Right renal pelvis (tissue), 4 donors: ENCODE measurements around the gene COIL. TPM values are rescaled to one million over a fixed set of nuclear protein-coding genes. Genes with fewer than 3 reads are reported as not detected.
A peak's percentile ranks its signal among the peaks of the same experiment; 100 is the strongest.

Experiments used
- DNase-seq, 4 donors: peaks; one replicate each; pipeline ENCODE4 v3.0.0-alpha.2; 2013; ENCODE audit warnings: low read depth in 4 of 4, low spot score in 3 of 4, missing footprints in 1 of 4
- polyA plus RNA-seq, 4 donors: library from polyadenylated mRNA; unstranded; fragments of 120-200 nt; gene quantifications; one replicate each; pipeline ENCODE4 v1.2.1, GENCODE V29; 2013; ENCODE audit not compliant: insufficient read length in 4 of 4

Gene COIL
- polyA plus RNA-seq, 4 donors: 27.8 to 35.9 (median 33.9) TPM

DNA sequence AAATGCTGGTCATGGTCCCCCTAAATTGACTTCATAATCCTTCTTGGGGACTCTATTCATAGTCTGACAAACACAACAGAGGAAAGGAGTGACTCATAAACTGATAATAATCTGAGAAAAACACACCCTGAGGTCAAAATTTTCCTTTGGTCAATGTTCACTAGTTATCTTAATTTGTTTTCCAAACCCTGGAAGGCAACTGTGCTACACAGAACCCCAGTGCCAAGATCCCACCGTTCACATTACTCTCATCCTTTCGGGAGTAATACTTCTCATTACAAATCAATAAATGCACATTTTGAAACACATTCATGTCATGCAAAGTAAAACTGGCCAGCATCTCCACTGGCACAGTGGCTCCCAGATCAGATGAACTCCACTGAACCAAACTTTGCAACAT lies 23.2 kb downstream of the COIL start:
- DNase-seq: no peak

- no peak for DNase-seq
Measured at GRCh38 chr17:56936697-56937322, 24.0 kb downstream of the COIL start.

GRCh38 chr17:56935461-56935860 lies 25.4 kb downstream of the COIL start:
- DNase-seq: no peak

DNA sequence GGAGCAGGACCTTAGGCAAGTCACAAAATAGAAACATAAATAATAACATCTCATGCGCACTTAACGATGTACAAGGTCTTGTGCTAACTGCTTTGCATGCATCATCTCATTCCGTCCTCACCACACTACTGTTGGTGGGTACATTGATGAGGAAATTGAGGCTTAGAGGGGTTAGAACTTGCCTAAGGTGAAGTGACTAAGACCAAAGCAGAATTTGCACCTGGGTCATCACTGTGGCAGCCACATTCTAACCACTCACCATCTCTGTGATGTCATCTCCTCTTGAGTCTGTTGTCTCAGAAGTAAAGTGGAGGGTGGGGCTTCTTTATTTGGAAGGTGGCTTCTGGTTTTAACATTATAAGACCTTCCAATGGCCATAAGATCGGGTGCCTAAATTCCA lies 26.6 kb downstream of the COIL start:
- DNase-seq: no peak

- DNase-seq: no peak
Measured at GRCh38 chr17:56933868-56934267, 27.0 kb downstream of the COIL start.

DNA sequence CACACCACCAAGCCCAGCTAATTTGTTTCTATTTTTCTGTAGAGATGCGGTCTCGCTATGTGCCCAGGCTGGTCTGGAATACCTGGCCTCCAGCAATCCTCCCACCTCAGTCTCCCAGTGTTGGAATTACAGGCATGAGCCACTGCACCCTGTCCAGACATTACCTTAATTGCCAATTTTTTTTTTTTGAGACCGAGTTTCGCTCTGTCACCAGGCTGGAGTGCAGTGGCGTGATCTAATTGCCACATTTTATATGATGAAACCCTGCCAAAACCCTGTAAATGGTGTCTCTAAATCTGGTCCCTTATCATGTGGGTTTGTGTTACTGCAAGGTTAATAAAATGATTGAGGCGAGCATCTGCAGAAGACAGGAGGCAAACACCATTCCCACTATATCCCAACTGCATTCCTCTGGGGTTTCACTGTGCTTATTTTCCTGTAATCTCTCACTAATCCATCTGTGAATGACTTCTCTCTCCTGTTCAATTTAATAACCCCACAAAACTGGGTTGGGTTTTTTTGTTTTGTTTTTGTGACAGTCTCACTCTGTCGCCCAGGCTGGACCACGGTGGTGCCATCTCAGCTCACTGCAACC lies 27.6 kb downstream of the COIL start:
- no peak for DNase-seq

DNA sequence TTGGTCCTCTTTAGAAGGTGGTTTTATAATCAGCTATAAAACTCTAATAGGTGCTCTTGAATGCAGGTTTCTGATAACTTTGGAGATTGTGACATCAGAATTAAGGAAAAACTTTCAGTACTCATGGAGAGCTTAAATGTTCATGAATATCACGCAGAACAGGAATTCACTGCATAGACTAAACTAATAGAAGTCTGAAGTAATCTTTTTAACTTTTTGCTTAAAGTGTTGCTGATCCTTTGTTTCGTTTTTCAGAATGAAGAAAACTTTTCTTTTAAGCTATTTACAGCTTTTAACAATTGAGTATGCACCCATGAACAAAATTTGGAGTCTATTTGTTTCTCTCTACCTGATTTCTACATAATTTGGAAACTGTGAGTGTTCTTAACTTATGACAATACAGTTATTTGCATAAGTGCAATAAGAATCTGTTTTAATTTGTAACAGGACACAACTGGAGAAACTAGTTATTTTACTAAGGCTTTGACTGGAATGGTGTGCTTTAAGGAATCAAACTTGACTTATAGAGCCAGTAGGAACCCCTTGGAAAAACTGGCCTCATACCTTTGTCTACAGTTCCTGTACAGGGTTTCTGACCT lies 30.0 kb downstream of the COIL start:
- DNase-seq: no peak

DNA sequence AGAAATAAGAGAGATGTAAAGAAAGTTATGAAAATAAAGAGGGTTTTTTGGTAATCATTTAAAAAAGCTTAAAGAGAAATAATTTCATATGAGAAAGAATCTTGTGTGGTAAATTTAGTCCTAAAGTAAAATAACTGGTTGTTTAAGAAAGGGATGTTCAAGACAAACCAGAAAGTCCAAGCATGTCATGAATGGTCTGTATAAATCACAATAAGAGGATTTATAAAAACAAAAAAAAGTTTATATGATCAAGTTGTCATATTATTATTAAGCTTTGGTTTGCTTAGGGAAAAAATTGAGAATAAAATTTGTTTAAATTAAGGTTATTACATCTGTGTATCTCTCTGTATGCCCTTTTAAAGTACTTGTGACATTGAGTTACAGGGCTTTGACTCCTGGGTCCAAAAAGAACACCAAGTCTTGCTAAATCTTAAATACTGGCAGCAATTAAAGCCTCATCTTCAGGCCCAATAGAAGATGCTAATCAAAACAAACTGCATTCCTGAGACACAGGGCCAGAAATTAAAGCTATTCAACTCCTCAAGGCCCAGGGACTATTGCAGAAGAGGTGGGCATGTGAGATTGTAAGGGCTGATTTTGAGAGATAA lies 31.4 kb downstream of the COIL start:
- DNase-seq: no peak

GRCh38 chr17:56928586-56928985 lies 32.3 kb downstream of the COIL start:
- no peak for DNase-seq

DNA sequence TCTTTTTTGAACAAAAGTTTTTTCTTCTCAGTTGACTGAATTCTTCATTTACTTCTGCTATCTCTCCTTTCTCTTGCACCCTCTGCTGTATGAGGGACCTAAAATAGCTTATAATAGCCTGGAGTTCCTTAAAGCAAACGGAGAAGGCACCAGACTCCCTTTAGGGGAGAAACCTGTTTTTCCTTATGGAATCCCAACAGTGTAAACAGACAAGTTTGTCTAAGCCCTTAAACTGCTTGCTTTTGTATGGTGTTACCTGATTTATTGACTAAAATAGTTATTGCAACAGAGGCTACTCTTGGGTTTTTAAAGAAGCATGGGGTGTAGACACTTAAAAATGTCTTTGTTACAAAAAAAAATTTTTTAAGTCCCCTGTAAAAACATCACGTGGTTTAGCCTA lies 34.1 kb downstream of the COIL start:
- no peak for DNase-seq

DNA sequence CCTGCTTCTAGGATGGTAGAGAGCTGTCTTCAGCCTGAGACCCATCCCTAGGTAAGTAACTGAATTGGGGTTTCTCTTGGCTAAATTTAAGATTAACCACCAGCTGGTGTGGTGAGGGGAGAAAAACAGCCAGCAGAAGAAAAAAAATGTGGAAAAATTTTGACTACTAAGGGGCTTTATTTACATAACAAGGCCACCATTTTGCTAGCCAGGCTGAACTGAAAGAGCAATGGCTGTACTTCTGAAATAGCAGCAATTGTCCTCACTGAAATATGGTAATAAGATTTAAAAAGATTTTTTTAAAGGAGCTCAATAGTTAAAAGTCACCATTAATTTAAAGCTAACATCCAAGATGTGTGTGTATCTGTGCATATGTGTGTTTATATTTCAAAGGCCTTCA lies 34.6 kb downstream of the COIL start:
- DNase-seq: no peak

DNA sequence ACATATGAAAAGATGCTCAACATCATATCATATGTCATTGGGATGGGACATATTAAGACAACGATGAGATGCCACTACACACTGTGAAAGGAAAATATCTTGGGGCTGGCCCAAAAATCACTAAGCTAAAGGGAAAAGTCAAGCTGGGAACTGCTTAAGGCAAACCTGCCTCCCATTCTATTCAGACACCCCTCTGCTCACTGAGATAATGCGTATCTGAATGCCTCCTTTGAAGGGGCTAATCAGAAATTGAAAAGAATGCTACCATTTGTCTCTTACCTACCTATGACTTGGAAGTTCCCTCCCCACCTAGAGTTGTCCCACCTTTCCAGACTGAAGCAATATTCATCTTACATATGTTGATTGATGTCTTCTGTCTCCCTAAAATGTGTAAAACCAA lies 35.8 kb downstream of the COIL start:
- no peak for DNase-seq

DNA sequence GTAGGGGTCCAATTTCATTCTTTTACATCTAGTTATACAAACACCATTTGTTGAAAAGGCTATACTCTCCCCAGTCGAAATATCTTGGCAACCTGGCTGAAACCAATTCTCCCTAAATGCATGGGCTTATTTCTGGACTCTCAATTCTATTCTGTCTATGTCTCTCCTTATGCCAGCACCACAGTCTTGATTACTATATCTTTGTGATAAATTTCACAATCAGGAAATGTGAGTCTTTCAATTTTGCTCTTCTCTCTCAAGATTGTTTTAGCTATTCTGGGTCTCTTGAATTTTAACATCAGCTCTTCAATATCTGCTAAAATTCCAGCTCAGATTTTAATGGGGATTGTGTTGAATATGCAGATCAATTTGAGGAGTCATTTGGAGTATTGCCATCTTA lies 41.1 kb downstream of the COIL start:
- DNase-seq: no peak

DNA sequence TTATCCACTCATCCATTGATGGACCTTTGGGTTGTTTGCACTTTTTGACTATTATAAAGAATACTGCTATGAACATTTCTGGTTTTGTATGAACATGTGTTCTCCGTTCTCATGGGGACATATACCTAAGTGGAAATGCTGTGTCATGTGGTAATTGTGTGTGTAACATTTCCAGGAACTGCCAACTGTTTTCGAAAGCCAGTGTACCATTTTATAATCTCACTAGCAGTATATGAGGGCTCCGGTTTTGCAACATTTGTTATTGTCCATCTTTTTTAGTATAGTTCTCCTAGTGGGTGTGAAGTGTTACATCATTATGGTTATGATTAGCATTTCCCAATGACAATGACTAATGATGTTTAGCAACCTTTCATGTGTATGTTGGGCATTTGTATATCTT lies 41.9 kb downstream of the COIL start:
- DNase-seq: no peak

- no peak for DNase-seq
Measured at GRCh38 chr17:56917559-56918296, 43.1 kb downstream of the COIL start.

- peak in 1 of 4 donors; percentile 10 for DNase-seq
Measured at GRCh38 chr17:56914581-56915273, 46.1 kb downstream of the COIL start.

DNA sequence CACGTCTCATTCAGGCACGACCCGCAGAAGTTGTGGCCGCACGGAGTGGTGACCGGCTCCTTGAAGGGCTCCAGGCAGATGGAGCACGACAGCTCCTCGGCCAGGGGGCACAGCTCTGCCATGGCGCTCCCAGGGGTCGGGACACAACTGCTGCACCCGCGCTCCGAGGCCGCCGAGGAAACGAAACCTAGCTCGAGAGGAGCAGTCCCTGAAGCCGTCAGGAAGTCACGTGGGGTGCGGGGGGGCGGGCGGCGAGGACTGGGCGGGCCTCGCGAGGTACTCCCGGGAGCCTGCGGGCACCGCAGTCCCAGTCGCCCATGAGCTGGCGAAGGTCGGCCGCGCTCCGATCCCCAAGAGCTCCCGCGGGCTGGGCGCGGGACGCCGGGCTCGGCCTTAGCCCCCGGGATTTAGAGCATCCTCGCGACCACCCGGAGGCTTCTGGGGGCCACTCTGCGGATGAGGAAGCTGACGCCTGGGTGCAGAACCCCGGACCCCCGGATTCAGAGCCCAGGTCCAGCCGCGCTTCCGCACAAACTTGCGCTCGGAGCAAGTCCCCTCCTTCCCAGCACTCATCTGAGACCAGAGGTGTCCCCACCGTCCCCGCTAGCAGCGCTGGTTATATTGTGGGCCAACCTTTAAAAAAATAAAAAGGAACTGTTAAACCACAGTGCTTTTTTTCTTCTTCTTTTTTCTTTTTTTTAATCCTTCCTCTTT lies 46.8 kb downstream of the COIL start, which contains the start of gene TRIM25:
TRIM25 (minus strand) TSS at position 183 of the 714 bp plus-strand sequence; CDS start at position 122, 61 bp downstream.
- DNase-seq: peak; percentile 63 to 85 (median 69)

- DNase-seq: peak in 1 of 4 donors; percentile 4
Measured at GRCh38 chr17:56913353-56913866, 47.4 kb downstream of the COIL start.

DNA sequence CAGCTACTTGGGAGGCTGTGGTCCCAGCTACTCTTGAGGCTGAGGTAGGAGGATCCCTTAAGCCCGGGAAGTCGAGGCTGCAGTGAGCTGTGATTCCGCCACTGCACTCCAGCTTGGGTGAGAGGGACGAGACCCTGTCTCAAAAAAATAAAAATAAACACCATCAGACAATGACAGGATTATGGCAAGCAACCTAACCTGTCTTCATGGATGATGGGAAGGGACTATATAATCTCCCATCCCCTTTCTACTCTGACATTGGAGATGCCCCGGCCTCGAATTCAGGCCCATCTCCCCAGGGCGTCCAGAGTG lies 47.9 kb downstream of the COIL start:
- no peak for DNase-seq
